Activated CD4-positive, alpha-beta memory T cell treated with anti-CD3 and anti-CD28 coated beads for 36 hours (primary cell): Measurements from ENCODE around the gene ADAMTSL1. TPM values are rescaled to one million over a fixed set of nuclear protein-coding genes. Genes with fewer than 3 reads are reported as not detected.

Experiments
- CTCF ChIA-PET: fragments of 350-600 bp; sonication (Branson Sonifier 250); formaldehyde crosslinking; loops from one replicate; lab custom pipeline; 2021; ENCODE audit warnings: antibody characterized with exemption, inconsistent platforms; lab: Charles Lee
- POLR2A ChIA-PET: fragments of 350-600 bp; sonication (Branson Sonifier 250); formaldehyde crosslinking; loops from one replicate; lab custom pipeline; 2021; ENCODE audit warnings: antibody characterized with exemption; lab: Charles Lee
- DNase-seq: peaks from one replicate; pipeline ENCODE4 v3.0.0-alpha.2; 2020
- H3K27ac Mint-ChIP-seq: one replicate; pipeline ENCODE4 v1.8.0; 2021; ENCODE audit warnings: mixed read lengths
- H3K27me3 Mint-ChIP-seq: one replicate; pipeline ENCODE4 v1.8.0; 2021; ENCODE audit warnings: mixed read lengths
- H3K36me3 Mint-ChIP-seq: one replicate; pipeline ENCODE4 v1.8.0; 2021; ENCODE audit warnings: mixed read lengths
- H3K4me1 Mint-ChIP-seq: one replicate; pipeline ENCODE4 v1.8.0; 2021; ENCODE audit warnings: low read depth, mixed read lengths
- H3K4me3 Mint-ChIP-seq: one replicate; pipeline ENCODE4 v1.8.0; 2021; ENCODE audit warnings: mild to moderate bottlenecking, mixed read lengths
- H3K9me3 Mint-ChIP-seq: one replicate; pipeline ENCODE4 v1.8.0; 2021; ENCODE audit warnings: mixed read lengths
- intact Hi-C: fragments of 100-400 bp; cut with micrococcal nuclease; formaldehyde crosslinking; loops from one replicate; pipeline ENCODE4 v1.15.1; 2023
- total RNA-seq, 2 experiments: library from RNA; stranded (reverse); gene quantifications; one replicate each; pipeline ENCODE4 v1.2.3, GENCODE V29; 2021

ADAMTSL1 gene
- total RNA-seq, 2 experiments from 2014 or later = not detected

- H3K9me3 Mint-ChIP-seq = no peaks in the 10 kb centered on the region
- intact Hi-C loops = no loop called here
- no peaks in the 10 kb centered on the region for H3K4me1 Mint-ChIP-seq
- DNase-seq = no peak
- ChIA-PET CTCF (no interaction called here), POLR2A (no interaction called here)
- H3K36me3 Mint-ChIP-seq = no peaks in the 10 kb centered on the region
- no peak overlapping the region for H3K4me3 Mint-ChIP-seq
- H3K27me3 Mint-ChIP-seq = no peaks in the 10 kb centered on the region
- no peak overlapping the region for H3K27ac Mint-ChIP-seq
Observed at GRCh38 chr9:18516514-18516913, 42.6 kb downstream of the ADAMTSL1 start.

GRCh38 chr9:18516965-18517364 lies 43.0 kb downstream of the ADAMTSL1 start:
- DNase-seq = no peak
- H3K9me3 Mint-ChIP-seq = no peaks in the 10 kb centered on the region
- no peaks in the 10 kb centered on the region for H3K4me1 Mint-ChIP-seq
- intact Hi-C loops = no loop called here
- ChIA-PET CTCF (no interaction called here), POLR2A (no interaction called here)
- H3K4me3 Mint-ChIP-seq = no peak overlapping the region
- no peaks in the 10 kb centered on the region for H3K36me3 Mint-ChIP-seq
- no peaks in the 10 kb centered on the region for H3K27me3 Mint-ChIP-seq
- no peak overlapping the region for H3K27ac Mint-ChIP-seq

- peaks cover 2% of the 10 kb centered on the region for H3K9me3 Mint-ChIP-seq
- POLR2A ChIA-PET = no interaction called here
- H3K4me1 Mint-ChIP-seq = no peaks in the 10 kb centered on the region
- DNase-seq = no peak
- no peak overlapping the region for H3K4me3 Mint-ChIP-seq
- H3K36me3 Mint-ChIP-seq = no peaks in the 10 kb centered on the region
- no peaks in the 10 kb centered on the region for H3K27me3 Mint-ChIP-seq
- intact Hi-C loops = no loop called here
- CTCF ChIA-PET = no interaction called here
- no peak overlapping the region for H3K27ac Mint-ChIP-seq
Observed at GRCh38 chr9:18520416-18521047, 46.6 kb downstream of the ADAMTSL1 start.

GRCh38 chr9:18526685-18527084 lies 52.7 kb downstream of the ADAMTSL1 start:
- Mint-ChIP-seq H3K4me3 (no peak overlapping the region), H3K27me3 (no peaks in the 10 kb centered on the region), H3K36me3 (no peaks in the 10 kb centered on the region), H3K27ac (no peak overlapping the region), H3K4me1 (no peaks in the 10 kb centered on the region), H3K9me3 (peaks cover 2% of the 10 kb centered on the region)
- ChIA-PET POLR2A (no interaction called here), CTCF (no interaction called here)
- no peak for DNase-seq
- intact Hi-C loops = no loop called here

- Mint-ChIP-seq H3K27me3 (no peaks in the 10 kb centered on the region), H3K27ac (no peak overlapping the region), H3K4me1 (no peaks in the 10 kb centered on the region), H3K4me3 (no peak overlapping the region), H3K36me3 (no peaks in the 10 kb centered on the region), H3K9me3 (peaks cover 25% of the 10 kb centered on the region)
- DNase-seq = no peak
- ChIA-PET CTCF (interaction anchor here (0.7 kb wide), 1 partner anchor 34 kb away, joined by 3 read pairs; no protein-coding TSS in a partner anchor), POLR2A (no interaction called here)
- intact Hi-C loops = no loop called here
Observed at GRCh38 chr9:18531136-18532065, 57.4 kb downstream of the ADAMTSL1 start.

GRCh38 chr9:18534611-18535010 lies 60.7 kb downstream of the ADAMTSL1 start:
- Mint-ChIP-seq H3K9me3 (peaks cover 27% of the 10 kb centered on the region), H3K4me1 (no peaks in the 10 kb centered on the region), H3K36me3 (no peaks in the 10 kb centered on the region), H3K27me3 (no peaks in the 10 kb centered on the region), H3K4me3 (no peak overlapping the region), H3K27ac (no peak overlapping the region)
- DNase-seq = no peak
- intact Hi-C loops = no loop called here
- POLR2A ChIA-PET = no interaction called here
- CTCF ChIA-PET = no interaction called here

GRCh38 chr9:18536554-18536953 lies 62.6 kb downstream of the ADAMTSL1 start:
- peaks cover 27% of the 10 kb centered on the region for H3K9me3 Mint-ChIP-seq
- H3K4me3 Mint-ChIP-seq = no peak overlapping the region
- no peak overlapping the region for H3K27ac Mint-ChIP-seq
- no peaks in the 10 kb centered on the region for H3K27me3 Mint-ChIP-seq
- H3K36me3 Mint-ChIP-seq = no peaks in the 10 kb centered on the region
- POLR2A ChIA-PET = no interaction called here
- no peaks in the 10 kb centered on the region for H3K4me1 Mint-ChIP-seq
- DNase-seq = no peak
- CTCF ChIA-PET = no interaction called here
- intact Hi-C loops = no loop called here

- no peak for DNase-seq
- CTCF ChIA-PET = no interaction called here
Observed at GRCh38 chr9:18539203-18539693, 65.3 kb downstream of the ADAMTSL1 start.

GRCh38 chr9:18542837-18543405 lies 69.0 kb downstream of the ADAMTSL1 start:
- DNase-seq = no peak
- Mint-ChIP-seq H3K36me3 (no peaks in the 10 kb centered on the region), H3K4me1 (no peaks in the 10 kb centered on the region), H3K9me3 (no peaks in the 10 kb centered on the region), H3K27ac (no peak overlapping the region), H3K27me3 (no peaks in the 10 kb centered on the region), H3K4me3 (no peak overlapping the region)
- ChIA-PET CTCF (no interaction called here), POLR2A (no interaction called here)
- intact Hi-C loops = no loop called here

More at GRCh38 chr9:18539203-18539693, 65.3 kb downstream of the ADAMTSL1 start:
- H3K4me3 Mint-ChIP-seq = no peak overlapping the region
- peaks cover 18% of the 10 kb centered on the region for H3K9me3 Mint-ChIP-seq
- POLR2A ChIA-PET = no interaction called here
- H3K4me1 Mint-ChIP-seq = no peaks in the 10 kb centered on the region
- intact Hi-C loops = no loop called here
- H3K36me3 Mint-ChIP-seq = no peaks in the 10 kb centered on the region
- no peak overlapping the region for H3K27ac Mint-ChIP-seq
- no peaks in the 10 kb centered on the region for H3K27me3 Mint-ChIP-seq

- H3K27ac Mint-ChIP-seq = no peak overlapping the region
- no peaks in the 10 kb centered on the region for H3K9me3 Mint-ChIP-seq
- H3K4me1 Mint-ChIP-seq = no peaks in the 10 kb centered on the region
- no peak overlapping the region for H3K4me3 Mint-ChIP-seq
- POLR2A ChIA-PET = no interaction called here
- H3K36me3 Mint-ChIP-seq = no peaks in the 10 kb centered on the region
- CTCF ChIA-PET = no interaction called here
- H3K27me3 Mint-ChIP-seq = no peaks in the 10 kb centered on the region
- no peak for DNase-seq
- intact Hi-C loops = no loop called here
Observed at GRCh38 chr9:18543406-18544192, 69.6 kb downstream of the ADAMTSL1 start.

GRCh38 chr9:18544456-18544855 lies 70.5 kb downstream of the ADAMTSL1 start:
- Mint-ChIP-seq H3K36me3 (no peaks in the 10 kb centered on the region), H3K27ac (no peak overlapping the region), H3K4me1 (no peaks in the 10 kb centered on the region), H3K9me3 (no peaks in the 10 kb centered on the region), H3K4me3 (no peak overlapping the region), H3K27me3 (no peaks in the 10 kb centered on the region)
- CTCF ChIA-PET = no interaction called here
- intact Hi-C loops = no loop called here
- DNase-seq = no peak
- POLR2A ChIA-PET = no interaction called here
